ENCODE data around the gene KANSL1. TPM values are rescaled to one million over a fixed set of nuclear protein-coding genes. Genes with fewer than 3 reads are reported as not detected.

KANSL1 gene
- total RNA-seq, 1 experiment from 2014 or later: 72.7 TPM

GRCh38 chr17:46200197-46200596 lies 7.0 kb upstream of the KANSL1 start (continued):
- TF ChIP-seq, protein P1, sequence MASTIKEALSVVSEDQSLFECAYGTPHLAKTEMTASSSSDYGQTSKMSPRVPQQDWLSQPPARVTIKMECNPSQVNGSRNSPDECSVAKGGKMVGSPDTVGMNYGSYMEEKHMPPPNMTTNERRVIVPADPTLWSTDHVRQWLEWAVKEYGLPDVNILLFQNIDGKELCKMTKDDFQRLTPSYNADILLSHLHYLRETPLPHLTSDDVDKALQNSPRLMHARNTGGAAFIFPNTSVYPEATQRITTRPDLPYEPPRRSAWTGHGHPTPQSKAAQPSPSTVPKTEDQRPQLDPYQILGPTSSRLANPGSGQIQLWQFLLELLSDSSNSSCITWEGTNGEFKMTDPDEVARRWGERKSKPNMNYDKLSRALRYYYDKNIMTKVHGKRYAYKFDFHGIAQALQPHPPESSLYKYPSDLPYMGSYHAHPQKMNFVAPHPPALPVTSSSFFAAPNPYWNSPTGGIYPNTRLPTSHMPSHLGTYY (CRISPR knock-in tag; IDR thresholded peaks at IDR 0.05): no peak
- no peak for TF ChIP-seq E2F4 (CRISPR knock-in tag; IDR thresholded peaks at IDR 0.05; ENCODE audit: borderline replicate concordance, low read depth)
- TF ChIP-seq, protein P2, sequence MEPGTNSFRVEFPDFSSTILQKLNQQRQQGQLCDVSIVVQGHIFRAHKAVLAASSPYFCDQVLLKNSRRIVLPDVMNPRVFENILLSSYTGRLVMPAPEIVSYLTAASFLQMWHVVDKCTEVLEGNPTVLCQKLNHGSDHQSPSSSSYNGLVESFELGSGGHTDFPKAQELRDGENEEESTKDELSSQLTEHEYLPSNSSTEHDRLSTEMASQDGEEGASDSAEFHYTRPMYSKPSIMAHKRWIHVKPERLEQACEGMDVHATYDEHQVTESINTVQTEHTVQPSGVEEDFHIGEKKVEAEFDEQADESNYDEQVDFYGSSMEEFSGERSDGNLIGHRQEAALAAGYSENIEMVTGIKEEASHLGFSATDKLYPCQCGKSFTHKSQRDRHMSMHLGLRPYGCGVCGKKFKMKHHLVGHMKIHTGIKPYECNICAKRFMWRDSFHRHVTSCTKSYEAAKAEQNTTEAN (CRISPR knock-in tag; IDR thresholded peaks at IDR 0.05): no peak

DNA sequence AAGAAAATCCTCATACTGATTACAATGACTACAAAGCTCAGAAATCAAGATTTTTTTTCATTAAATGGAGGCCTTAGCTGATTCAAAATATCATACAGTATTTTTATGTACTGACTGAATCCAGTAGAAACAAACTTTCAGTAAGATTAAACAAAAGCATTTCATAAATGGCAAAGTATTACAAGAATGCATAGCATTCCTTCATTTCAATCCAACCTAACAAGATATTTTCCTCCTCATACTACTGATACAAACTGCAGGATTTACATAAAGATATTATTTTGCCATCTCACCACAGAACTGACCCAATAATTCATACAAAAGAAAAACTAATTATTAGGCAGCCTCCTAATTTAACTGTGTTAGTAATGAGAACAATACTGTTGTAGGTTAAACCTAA lies 6.2 kb upstream of the KANSL1 start:
- Mint-ChIP-seq H3K27me3 (ENCODE audit: low read depth) (0 out of 2 replicates have a peak, but pooled peaks cover 2% of the 10 kb centered on the region), H3K27ac (no peak overlapping the region), H3K9me3 (peaks cover 22% of the 10 kb centered on the region), H3K4me1 (peaks cover 6% of the 10 kb centered on the region), H3K36me3 (peaks cover 33% of the 10 kb centered on the region), H3K4me3 (no peak overlapping the region)
- POLR2A ChIA-PET: no interaction called here
- DNase-seq (ENCODE audit: low spot score): no peak
- CTCF ChIA-PET: interaction anchor here (0.6 to 2.4 kb wide), 2 partner anchors 14 to 23 kb away, joined by 3 to 14 read pairs; no protein-coding TSS in a partner anchor
- no peak for ATAC-seq
- TF ChIP-seq FOXP4 (CRISPR knock-in tag; IDR thresholded peaks at IDR 0.05) (no peak), PRDM15 (CRISPR knock-in tag; IDR thresholded peaks at IDR 0.05) (no peak), NFATC4 (CRISPR knock-in tag; IDR thresholded peaks at IDR 0.05) (no peak), NR3C1 (CRISPR knock-in tag; conservative IDR thresholded peaks at IDR 0.05; ENCODE audit: low read depth) (no peak), SMAD4 (CRISPR knock-in tag; IDR thresholded peaks at IDR 0.05) (no peak), FOXP1 (CRISPR knock-in tag; IDR thresholded peaks at IDR 0.05; ENCODE audit: borderline replicate concordance) (no peak), ZNF121 (CRISPR knock-in tag; IDR thresholded peaks at IDR 0.05) (no peak), AR (CRISPR knock-in tag; IDR thresholded peaks at IDR 0.05) (no peak), CREB1 (CRISPR knock-in tag; IDR thresholded peaks at IDR 0.05) (no peak), E2F4 (CRISPR knock-in tag; IDR thresholded peaks at IDR 0.05; ENCODE audit: borderline replicate concordance, low read depth) (no peak), ZSCAN18 (CRISPR knock-in tag; IDR thresholded peaks at IDR 0.05) (no peak), ATF1 (CRISPR knock-in tag; IDR thresholded peaks at IDR 0.05) (no peak), KAT7 (CRISPR knock-in tag; IDR thresholded peaks at IDR 0.05; ENCODE audit: borderline replicate concordance) (no peak), JUN (CRISPR knock-in tag; IDR thresholded peaks at IDR 0.05) (no peak)
- TF ChIP-seq, protein P3, sequence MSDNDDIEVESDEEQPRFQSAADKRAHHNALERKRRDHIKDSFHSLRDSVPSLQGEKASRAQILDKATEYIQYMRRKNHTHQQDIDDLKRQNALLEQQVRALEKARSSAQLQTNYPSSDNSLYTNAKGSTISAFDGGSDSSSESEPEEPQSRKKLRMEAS (CRISPR knock-in tag; IDR thresholded peaks at IDR 0.05): no peak
- TF ChIP-seq, protein P4, sequence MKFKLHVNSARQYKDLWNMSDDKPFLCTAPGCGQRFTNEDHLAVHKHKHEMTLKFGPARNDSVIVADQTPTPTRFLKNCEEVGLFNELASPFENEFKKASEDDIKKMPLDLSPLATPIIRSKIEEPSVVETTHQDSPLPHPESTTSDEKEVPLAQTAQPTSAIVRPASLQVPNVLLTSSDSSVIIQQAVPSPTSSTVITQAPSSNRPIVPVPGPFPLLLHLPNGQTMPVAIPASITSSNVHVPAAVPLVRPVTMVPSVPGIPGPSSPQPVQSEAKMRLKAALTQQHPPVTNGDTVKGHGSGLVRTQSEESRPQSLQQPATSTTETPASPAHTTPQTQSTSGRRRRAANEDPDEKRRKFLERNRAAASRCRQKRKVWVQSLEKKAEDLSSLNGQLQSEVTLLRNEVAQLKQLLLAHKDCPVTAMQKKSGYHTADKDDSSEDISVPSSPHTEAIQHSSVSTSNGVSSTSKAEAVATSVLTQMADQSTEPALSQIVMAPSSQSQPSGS (CRISPR knock-in tag; IDR thresholded peaks at IDR 0.05; ENCODE audit: borderline replicate concordance, low read depth): no peak

Measured in WTC11 (cell line).